Measurements from ENCODE around the gene HOXD8.

HOXD8 gene

GRCh38 chr2:176130957-176131847 lies 1.7 kb downstream of the HOXD8 start:
- TF ChIP-seq CTCF (IDR thresholded peaks at IDR 0.05; ENCODE audit: insufficient read depth, low read depth, low read length, missing control alignments), result no peak
- H3K4me3 ChIP-seq (ENCODE audit: low read depth, low read length), result no peak overlapping the region
- DNase-seq (ENCODE audit: low read depth), result no peak

GRCh38 chr2:176131848-176132158 lies 2.3 kb downstream of the HOXD8 start:
- no peak for TF ChIP-seq CTCF (IDR thresholded peaks at IDR 0.05; ENCODE audit: insufficient read depth, low read depth, low read length, missing control alignments)
- DNase-seq (ENCODE audit: low read depth), result no peak
- no peak overlapping the region for H3K4me3 ChIP-seq (ENCODE audit: low read depth, low read length)

GRCh38 chr2:176132205-176133171 lies 3.0 kb downstream of the HOXD8 start:
- no peak overlapping the region for H3K4me3 ChIP-seq (ENCODE audit: low read depth, low read length)
- no peak for TF ChIP-seq CTCF (IDR thresholded peaks at IDR 0.05; ENCODE audit: insufficient read depth, low read depth, low read length, missing control alignments)
- DNase-seq (ENCODE audit: low read depth), result no peak

- no peak for DNase-seq (ENCODE audit: low read depth)
- no peak for TF ChIP-seq CTCF (IDR thresholded peaks at IDR 0.05; ENCODE audit: insufficient read depth, low read depth, low read length, missing control alignments)
- H3K4me3 ChIP-seq (ENCODE audit: low read depth, low read length), result no peak overlapping the region
Observed at GRCh38 chr2:176133389-176133788, 3.9 kb downstream of the HOXD8 start.

- no peak for DNase-seq (ENCODE audit: low read depth)
- TF ChIP-seq CTCF (IDR thresholded peaks at IDR 0.05; ENCODE audit: insufficient read depth, low read depth, low read length, missing control alignments), result no peak
- H3K4me3 ChIP-seq (ENCODE audit: low read depth, low read length), result no peak overlapping the region
Observed at GRCh38 chr2:176134035-176134434, 4.5 kb downstream of the HOXD8 start.

GRCh38 chr2:176135035-176135440 lies 5.5 kb downstream of the HOXD8 start:
- no peak overlapping the region for H3K4me3 ChIP-seq (ENCODE audit: low read depth, low read length)
- no peak for DNase-seq (ENCODE audit: low read depth)
- no peak for TF ChIP-seq CTCF (IDR thresholded peaks at IDR 0.05; ENCODE audit: insufficient read depth, low read depth, low read length, missing control alignments)
